K562 (cell line): Measurements from ENCODE around the gene SCARF1. TPM values are rescaled to one million over a fixed set of nuclear protein-coding genes. Genes with fewer than 3 reads are reported as not detected.

ENCODE experiments used
- BCOR ChIP-seq: fragments of 450-650 bp; IDR thresholded peaks from 2 replicates; pipeline ENCODE4 v1.6.1; 2016
- CCAR2 ChIP-seq: fragments of 200-400 bp; formaldehyde crosslinking; IDR thresholded peaks from 2 replicates; pipeline ENCODE4 v1.6.1; 2017; ENCODE audit warnings: mild to moderate bottlenecking, low read depth, low read length
- CEBPB ChIP-seq: fragments of 450-650 bp; IDR thresholded peaks from 2 replicates; pipeline ENCODE4 v1.6.1; 2016; ENCODE audit warnings: missing genetic modification characterization, missing compliant biosample characterization
- EP300 ChIP-seq: IDR thresholded peaks from 2 replicates; pipeline ENCODE4 v1.6.1; 2012; ENCODE audit warnings: low read length, improper control_type of control experiment
- EP400 ChIP-seq: fragments of 450-650 bp; IDR thresholded peaks from 2 replicates; pipeline ENCODE4 v1.6.1; 2017; ENCODE audit warnings: antibody characterized with exemption, mild to moderate bottlenecking, moderate library complexity
- ESRRA ChIP-seq: fragments of 450-650 bp; IDR thresholded peaks from 2 replicates; pipeline ENCODE4 v1.6.1; 2014; ENCODE audit warnings: low read depth, mild to moderate bottlenecking, moderate library complexity, borderline replicate concordance
- ETV1 ChIP-seq: fragments of 450-650 bp; conservative IDR thresholded peaks from 2 replicates; pipeline ENCODE4 v1.6.1; 2016; ENCODE audit warnings: missing genetic modification characterization, control low read depth, low read depth, missing compliant biosample characterization
- HCFC1 ChIP-seq: IDR thresholded peaks from 2 replicates; pipeline ENCODE4 v1.6.1; 2012; ENCODE audit warnings: low read depth, low read length, improper control_type of control experiment
- MNT ChIP-seq, 2 experiments: fragments of 450-650 bp; conservative IDR thresholded peaks; 2 replicates each; pipeline ENCODE4 v1.6.1; 2017; ENCODE audit warnings: mild to moderate bottlenecking in 2 of 2, moderate library complexity in 2 of 2
- MYC ChIP-seq, 2 experiments: fragments of 250-450 bp in 1 of 2; sonication (Bioruptor Pico) in 1 of 2; IDR thresholded peaks; 2 replicates each; pipeline versions ENCODE4 v1.5.1 to v1.6.1; 2012 to 2021; ENCODE audit warnings: low read depth in 2 of 2, borderline replicate concordance in 1 of 2, improper control_type of control experiment in 1 of 2, low read length in 1 of 2, mild to moderate bottlenecking in 1 of 2, moderate library complexity in 1 of 2
- NCOA4 ChIP-seq: fragments of 450-650 bp; IDR thresholded peaks from 2 replicates; pipeline ENCODE4 v1.6.1; 2018; ENCODE audit warnings: mild to moderate bottlenecking; ENCODE audit not compliant: partially characterized antibody
- NFATC3 ChIP-seq: fragments of 450-650 bp; IDR thresholded peaks from 2 replicates; pipeline ENCODE4 v1.6.1; 2017; ENCODE audit warnings: mild to moderate bottlenecking
- PRMT5 ChIP-seq: sonication (generic); formaldehyde crosslinking; IDR thresholded peaks from 2 replicates; pipeline ENCODE4 v1.5.0; 2020; ENCODE audit warnings: missing genetic modification reagents
- RCOR1 ChIP-seq, 2 experiments: IDR thresholded peaks; 2 replicates each; pipeline ENCODE4 v1.6.1; 2012; ENCODE audit warnings: low read depth in 2 of 2, low read length in 2 of 2, borderline replicate concordance in 1 of 2, improper control_type of control experiment in 1 of 2
- SAFB2 ChIP-seq: fragments of 200-400 bp; formaldehyde crosslinking; IDR thresholded peaks from 2 replicates; pipeline ENCODE4 v1.6.1; 2018; ENCODE audit warnings: borderline replicate concordance, low read length, low read depth, moderate library complexity; ENCODE audit not compliant: severe bottlenecking
- SMAD4 ChIP-seq: fragments of 250-450 bp; sonication (Bioruptor Pico); conservative IDR thresholded peaks from 2 replicates; pipeline ENCODE4 v1.8.0; 2021; ENCODE audit warnings: inconsistent platforms, mild to moderate bottlenecking, moderate library complexity
- SMARCE1 ChIP-seq: fragments of 450-650 bp; IDR thresholded peaks from 2 replicates; pipeline ENCODE4 v1.7.1; 2016; ENCODE audit warnings: mild to moderate bottlenecking
- TEAD1 ChIP-seq, 2 experiments: fragments of 450-650 bp in 1 of 2; sonication (generic) in 1 of 2; formaldehyde crosslinking; IDR thresholded peaks; 2 replicates each; pipeline versions ENCODE4 v1.4.0 to v1.8.0; 2020 to 2022; ENCODE audit warnings: mild to moderate bottlenecking in 2 of 2, missing genetic modification reagents in 1 of 2
- ZKSCAN8 ChIP-seq: fragments of 200-800 bp; sonication (Bioruptor generic); IDR thresholded peaks from 2 replicates; pipeline ENCODE4 v1.6.1; 2016; ENCODE audit warnings: missing genetic modification characterization, missing compliant biosample characterization
- ZNF217 ChIP-seq: sonication (generic); formaldehyde crosslinking; IDR thresholded peaks from 2 replicates; pipeline ENCODE4 v1.8.0; 2022; ENCODE audit warnings: mild to moderate bottlenecking, missing genetic modification reagents
- ZNF316 ChIP-seq: fragments of 450-650 bp; IDR thresholded peaks from 2 replicates; pipeline ENCODE4 v1.6.1; 2016
- polyA plus RNA-seq, 8 experiments: library from polyadenylated mRNA; depleted of rRNA in 4 of 8; stranded (reverse) in 5 of 8; unstranded in 3 of 8; fragments of >200 nt; fragmentation: Nextera tagmentation in 2 of 8; fragmentation: Illumina TruSeq in 1 of 8; extraction: Ambion mirVana in 2 of 8; extraction: Trizol in 1 of 8; gene quantifications; 2 replicates each; pipeline versions ENCODE4 v1.2.1 to v1.2.3, GENCODE V29; 2011 to 2014; ENCODE audit warnings: inconsistent platforms in 1 of 8, missing spikeins in 1 of 8
- total RNA-seq, 7 experiments: library from RNA; depleted of rRNA in 6 of 7; stranded (reverse); fragments of >200 nt in 6 of 7; fragmentation: Illumina TruSeq in 2 of 7; extraction: Trizol in 2 of 7; gene quantifications; 2 replicates each; pipeline versions ENCODE4 v1.2.1 to v1.2.3, GENCODE V29; 2011 to 2021; ENCODE audit warnings: low replicate concordance in 1 of 7
- TF ChIP-seq, protein P1 (sequence below): sonication (generic); formaldehyde crosslinking; IDR thresholded peaks from 2 replicates; pipeline ENCODE4 v1.4.0; 2020; ENCODE audit warnings: mild to moderate bottlenecking, missing genetic modification reagents
- TF ChIP-seq, protein P2 (sequence below): fragments of 450-650 bp; IDR thresholded peaks from 2 replicates; pipeline ENCODE4 v1.6.1; 2016; ENCODE audit warnings: antibody characterized with exemption
- TF ChIP-seq, protein P3 (sequence below): fragments of 250-450 bp; sonication (Bioruptor Pico); IDR thresholded peaks from 2 replicates; pipeline ENCODE4 v1.4.0; 2020

SCARF1 gene
- total and polyA plus RNA-seq, 9 of the 15 experiments (the other 6 are each of a cell fraction or from before 2014, with no cell fraction given) = 0.04 to 2.1 (median 0.63) TPM

- TF ChIP-seq EP400 (peak; percentile 65; the same call in 1 of the 2 replicates), MYC (IDR thresholded peaks at IDR 0.05; ENCODE audit: low read depth, low read length) (no peak; the same call in 1 of the 2 replicates), MYC (CRISPR knock-in tag; IDR thresholded peaks at IDR 0.05; ENCODE audit: borderline replicate concordance, low read depth) (no peak), ESRRA (peak; percentile 62), RCOR1 (IDR thresholded peaks at IDR 0.05; ENCODE audit: borderline replicate concordance in 1 of 2, low read depth in 2 of 2, low read length in 2 of 2) (peak in 1 of 2 experiments; percentile 86; a peak in 2 of 4 replicates), BCOR (0 out of 2 replicates have a peak, but pooled peaks have one; percentile 23), SMAD4 (CRISPR knock-in tag) (peak; percentile 59), SMARCE1 (0 out of 2 replicates have a peak, but pooled peaks have one; percentile 13), EP300 (peak; percentile 68; the same call in 1 of the 2 replicates), ZKSCAN8 (CRISPR knock-in tag) (no peak), ETV1 (tag) (peak; percentile 72), CEBPB (tag) (no peak), ZNF316 (peak; percentile 76), NFATC3 (no peak), SAFB2 (no peak), PRMT5 (CRISPR knock-in tag) (no peak), CCAR2 (no peak), MNT (conservative IDR thresholded peaks at IDR 0.05) (peak in 1 of 2 experiments; percentile 73; a peak in 3 of 4 replicates), NCOA4 (no peak), ZNF217 (CRISPR knock-in tag) (no peak), TEAD1 (CRISPR knock-in tag; IDR thresholded peaks at IDR 0.05) (no peak), HCFC1 (no peak)
- TF ChIP-seq, protein P1, sequence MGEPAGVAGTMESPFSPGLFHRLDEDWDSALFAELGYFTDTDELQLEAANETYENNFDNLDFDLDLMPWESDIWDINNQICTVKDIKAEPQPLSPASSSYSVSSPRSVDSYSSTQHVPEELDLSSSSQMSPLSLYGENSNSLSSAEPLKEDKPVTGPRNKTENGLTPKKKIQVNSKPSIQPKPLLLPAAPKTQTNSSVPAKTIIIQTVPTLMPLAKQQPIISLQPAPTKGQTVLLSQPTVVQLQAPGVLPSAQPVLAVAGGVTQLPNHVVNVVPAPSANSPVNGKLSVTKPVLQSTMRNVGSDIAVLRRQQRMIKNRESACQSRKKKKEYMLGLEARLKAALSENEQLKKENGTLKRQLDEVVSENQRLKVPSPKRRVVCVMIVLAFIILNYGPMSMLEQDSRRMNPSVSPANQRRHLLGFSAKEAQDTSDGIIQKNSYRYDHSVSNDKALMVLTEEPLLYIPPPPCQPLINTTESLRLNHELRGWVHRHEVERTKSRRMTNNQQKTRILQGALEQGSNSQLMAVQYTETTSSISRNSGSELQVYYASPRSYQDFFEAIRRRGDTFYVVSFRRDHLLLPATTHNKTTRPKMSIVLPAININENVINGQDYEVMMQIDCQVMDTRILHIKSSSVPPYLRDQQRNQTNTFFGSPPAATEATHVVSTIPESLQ (CRISPR knock-in tag) = no peak
- TF ChIP-seq, protein P2, sequence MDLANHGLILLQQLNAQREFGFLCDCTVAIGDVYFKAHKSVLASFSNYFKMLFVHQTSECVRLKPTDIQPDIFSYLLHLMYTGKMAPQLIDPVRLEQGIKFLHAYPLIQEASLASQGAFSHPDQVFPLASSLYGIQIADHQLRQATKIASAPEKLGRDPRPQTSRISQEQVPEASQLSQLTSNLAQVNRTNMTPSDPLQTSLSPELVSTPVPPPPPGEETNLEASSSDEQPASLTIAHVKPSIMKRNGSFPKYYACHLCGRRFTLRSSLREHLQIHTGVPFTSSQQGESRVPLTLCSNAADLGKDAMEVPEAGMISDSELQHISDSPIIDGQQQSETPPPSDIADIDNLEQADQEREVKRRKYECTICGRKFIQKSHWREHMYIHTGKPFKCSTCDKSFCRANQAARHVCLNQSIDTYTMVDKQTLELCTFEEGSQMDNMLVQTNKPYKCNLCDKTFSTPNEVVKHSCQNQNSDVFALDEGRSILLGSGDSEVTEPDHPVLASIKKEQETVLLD = no peak
- TF ChIP-seq, protein P3, sequence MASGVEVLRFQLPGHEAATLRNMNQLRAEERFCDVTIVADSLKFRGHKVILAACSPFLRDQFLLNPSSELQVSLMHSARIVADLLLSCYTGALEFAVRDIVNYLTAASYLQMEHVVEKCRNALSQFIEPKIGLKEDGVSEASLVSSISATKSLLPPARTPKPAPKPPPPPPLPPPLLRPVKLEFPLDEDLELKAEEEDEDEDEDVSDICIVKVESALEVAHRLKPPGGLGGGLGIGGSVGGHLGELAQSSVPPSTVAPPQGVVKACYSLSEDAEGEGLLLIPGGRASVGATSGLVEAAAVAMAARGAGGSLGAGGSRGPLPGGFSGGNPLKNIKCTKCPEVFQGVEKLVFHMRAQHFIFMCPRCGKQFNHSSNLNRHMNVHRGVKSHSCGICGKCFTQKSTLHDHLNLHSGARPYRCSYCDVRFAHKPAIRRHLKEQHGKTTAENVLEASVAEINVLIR = no peak
These were observed 27.8 kb downstream of the SCARF1 start (continued) for GRCh38 chr17:1617620-1618174.
